ENCODE results near the gene MT1G. TPM values are rescaled to one million over a fixed set of nuclear protein-coding genes. Genes with fewer than 3 reads are reported as not detected.

MT1G gene
- polyA plus RNA-seq, 1 of the 3 experiments (the other 2 are of a cell fraction): 1.2 TPM

GRCh38 chr16:56716761-56717160 lies 48.9 kb upstream of the MT1G start:
- no peaks in the 10 kb centered on the region for H4K20me1 ChIP-seq (ENCODE audit: insufficient read depth)
- H3K4me1 ChIP-seq (ENCODE audit: control insufficient read depth in 1 of 2, insufficient read depth in 2 of 2, low read depth in 1 of 2, low read length in 1 of 2): peaks cover 0 to 3% of the 10 kb centered on the region in 2 experiments; a peak in 1 of 4 replicates
- no peak overlapping the region for H3K27ac ChIP-seq (ENCODE audit: low read depth in 2 of 2, low read length in 1 of 2)
- no peaks in the 10 kb centered on the region for H3K79me2 ChIP-seq (ENCODE audit: insufficient read depth)
- no peaks in the 10 kb centered on the region for H3K9me2 ChIP-seq
- TF ChIP-seq SMC3 (IDR thresholded peaks at IDR 0.05; ENCODE audit: low read depth, low read length) (no peak), RXRA (IDR thresholded peaks at IDR 0.05; ENCODE audit: borderline replicate concordance, low read depth) (no peak), CTCF (IDR thresholded peaks at IDR 0.05) (no peak), ZBTB33 (IDR thresholded peaks at IDR 0.05; ENCODE audit: borderline replicate concordance, low read depth) (no peak), FOXJ3 (CRISPR knock-in tag; IDR thresholded peaks at IDR 0.05) (no peak), FOXM1 (IDR thresholded peaks at IDR 0.05; ENCODE audit: low read depth) (no peak), NFIC (IDR thresholded peaks at IDR 0.05; ENCODE audit: borderline replicate concordance) (no peak), MXI1 (IDR thresholded peaks at IDR 0.05; ENCODE audit: low read depth, low read length) (no peak), FOSL2 (IDR thresholded peaks at IDR 0.05; ENCODE audit: borderline replicate concordance, low read depth) (no peak), RAD21 (IDR thresholded peaks at IDR 0.05; ENCODE audit: low read length) (no peak)
- POLR2A ChIA-PET: no interaction called here
- no peaks in the 10 kb centered on the region for H3K27me3 ChIP-seq (ENCODE audit: insufficient read depth)
- DNase-seq: no peak
- WGBS (ENCODE audit: low lambda C conversion rate): 75% methylated on average over 3 of the region's 3 CpGs
- no peak overlapping the region for H3K4me2 ChIP-seq
- no peak overlapping the region for H2AFZ ChIP-seq (ENCODE audit: low read depth)
- CTCF ChIA-PET: interaction anchor here (0.6 to 3.2 kb wide), 3 partner anchors 15 to 300 kb away, joined by 3 to 15 read pairs (median 3); no protein-coding TSS in a partner anchor
- H3F3A ChIP-seq (replicated peaks; ENCODE audit: insufficient read depth): no peaks in the 10 kb centered on the region
- H3K36me3 ChIP-seq (replicated peaks in 1 of 2; ENCODE audit: control insufficient read depth in 1 of 2, insufficient read depth in 2 of 2, low read length in 1 of 2): no peaks in the 10 kb centered on the region
- H3K9ac ChIP-seq: no peak overlapping the region
- no peak overlapping the region for H3K4me3 ChIP-seq (ENCODE audit: low read depth in 2 of 2, low read length in 1 of 2)
- no peaks in the 10 kb centered on the region for H3K9me3 ChIP-seq

GRCh38 chr16:56715126-56715525 lies 47.3 kb upstream of the MT1G start:
- no peak overlapping the region for H3K4me2 ChIP-seq
- H3K9ac ChIP-seq: no peak overlapping the region
- H3K27me3 ChIP-seq (ENCODE audit: insufficient read depth): no peaks in the 10 kb centered on the region
- DNase-seq: peak; percentile 46
- no peaks in the 10 kb centered on the region for H3K9me3 ChIP-seq
- CTCF ChIA-PET: interaction anchor here (0.6 to 1.2 kb wide), 3 partner anchors 13 to 307 kb away, joined by 3 to 8 read pairs (median 4); no protein-coding TSS in a partner anchor
- no peaks in the 10 kb centered on the region for H3F3A ChIP-seq (replicated peaks; ENCODE audit: insufficient read depth)
- no peak overlapping the region for H3K4me3 ChIP-seq (ENCODE audit: low read depth in 2 of 2, low read length in 1 of 2)
- TF ChIP-seq RCOR1 (IDR thresholded peaks at IDR 0.05; ENCODE audit: low read length) (0 out of 2 replicates have a peak, but pooled peaks have one; percentile 28), NRF1 (IDR thresholded peaks at IDR 0.05; ENCODE audit: low read depth, low read length) (no peak), TCF12 (IDR thresholded peaks at IDR 0.05) (no peak), GATA2 (CRISPR knock-in tag; IDR thresholded peaks at IDR 0.05) (peak; percentile 39; the same call in 1 of the 2 replicates), CHD2 (IDR thresholded peaks at IDR 0.05; ENCODE audit: low read length, partially characterized antibody) (no peak), SMC3 (IDR thresholded peaks at IDR 0.05; ENCODE audit: low read depth, low read length) (no peak), MXI1 (IDR thresholded peaks at IDR 0.05; ENCODE audit: low read depth, low read length) (no peak), POLR2AphosphoS5 (IDR thresholded peaks at IDR 0.05; ENCODE audit: low read depth, low read length) (no peak), FOXJ3 (CRISPR knock-in tag; IDR thresholded peaks at IDR 0.05) (no peak), PBX3 (IDR thresholded peaks at IDR 0.05) (0 out of 2 replicates have a peak, but pooled peaks have one; percentile 21)
- POLR2A ChIA-PET: no interaction called here
- H3K36me3 ChIP-seq (replicated peaks in 1 of 2; ENCODE audit: control insufficient read depth in 1 of 2, insufficient read depth in 2 of 2, low read length in 1 of 2): no peaks in the 10 kb centered on the region
- H3K4me1 ChIP-seq (ENCODE audit: control insufficient read depth in 1 of 2, insufficient read depth in 2 of 2, low read depth in 1 of 2, low read length in 1 of 2): peaks cover 0 to 3% of the 10 kb centered on the region in 2 experiments; a peak in 1 of 4 replicates
- H3K79me2 ChIP-seq (ENCODE audit: insufficient read depth): no peaks in the 10 kb centered on the region
- H3K27ac ChIP-seq (ENCODE audit: low read depth in 2 of 2, low read length in 1 of 2): no peak overlapping the region
- WGBS (ENCODE audit: low lambda C conversion rate): 67% methylated on average over 4 of the region's 4 CpGs
- no peaks in the 10 kb centered on the region for H4K20me1 ChIP-seq (ENCODE audit: insufficient read depth)
- H2AFZ ChIP-seq (ENCODE audit: low read depth): no peak overlapping the region
- no peaks in the 10 kb centered on the region for H3K9me2 ChIP-seq

Measured in SK-N-SH (cell line).